Measurements from ENCODE around the gene HMGXB3.

HMGXB3 gene

DNA sequence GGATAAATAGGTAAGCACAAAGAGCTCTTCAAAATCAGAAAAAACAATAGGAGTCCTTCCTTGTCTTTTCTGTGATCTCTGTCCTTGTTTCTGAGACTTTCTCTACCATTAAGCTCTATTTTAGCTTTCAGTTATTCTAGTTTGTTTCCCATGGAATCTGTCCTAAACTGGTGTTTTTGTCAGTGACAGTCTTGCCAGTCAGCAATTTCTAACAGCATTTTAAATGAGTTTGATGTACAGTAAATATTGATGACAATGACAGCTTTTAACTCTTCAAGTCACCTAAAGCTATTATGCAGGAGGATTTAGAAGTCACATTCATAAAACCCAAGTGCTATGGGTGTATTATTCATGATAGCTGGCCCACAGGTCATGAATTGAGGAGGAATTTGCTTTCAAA lies 18.0 kb upstream of the HMGXB3 start:
- DNase-seq: no peak

DNA sequence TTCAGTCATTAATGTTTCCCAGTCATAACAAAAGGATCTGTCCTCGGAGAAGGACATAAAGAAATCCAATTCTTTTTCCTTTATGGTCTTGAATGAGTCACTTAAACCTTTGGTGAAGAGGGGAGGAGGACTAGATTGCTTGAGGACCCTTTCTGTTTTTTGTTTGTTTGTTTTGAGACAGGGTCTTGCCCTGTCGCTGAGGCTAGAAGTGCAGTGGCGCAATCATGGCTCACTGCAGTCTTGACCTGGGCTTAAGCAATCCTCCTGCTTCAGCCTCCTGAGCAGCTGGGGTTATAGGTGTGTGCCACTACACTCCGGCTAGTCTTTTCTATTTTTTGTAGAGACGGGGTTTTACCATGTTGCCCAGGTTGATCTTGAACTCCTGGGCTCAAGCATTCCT lies 12.4 kb upstream of the HMGXB3 start:
- DNase-seq: no peak

DNA sequence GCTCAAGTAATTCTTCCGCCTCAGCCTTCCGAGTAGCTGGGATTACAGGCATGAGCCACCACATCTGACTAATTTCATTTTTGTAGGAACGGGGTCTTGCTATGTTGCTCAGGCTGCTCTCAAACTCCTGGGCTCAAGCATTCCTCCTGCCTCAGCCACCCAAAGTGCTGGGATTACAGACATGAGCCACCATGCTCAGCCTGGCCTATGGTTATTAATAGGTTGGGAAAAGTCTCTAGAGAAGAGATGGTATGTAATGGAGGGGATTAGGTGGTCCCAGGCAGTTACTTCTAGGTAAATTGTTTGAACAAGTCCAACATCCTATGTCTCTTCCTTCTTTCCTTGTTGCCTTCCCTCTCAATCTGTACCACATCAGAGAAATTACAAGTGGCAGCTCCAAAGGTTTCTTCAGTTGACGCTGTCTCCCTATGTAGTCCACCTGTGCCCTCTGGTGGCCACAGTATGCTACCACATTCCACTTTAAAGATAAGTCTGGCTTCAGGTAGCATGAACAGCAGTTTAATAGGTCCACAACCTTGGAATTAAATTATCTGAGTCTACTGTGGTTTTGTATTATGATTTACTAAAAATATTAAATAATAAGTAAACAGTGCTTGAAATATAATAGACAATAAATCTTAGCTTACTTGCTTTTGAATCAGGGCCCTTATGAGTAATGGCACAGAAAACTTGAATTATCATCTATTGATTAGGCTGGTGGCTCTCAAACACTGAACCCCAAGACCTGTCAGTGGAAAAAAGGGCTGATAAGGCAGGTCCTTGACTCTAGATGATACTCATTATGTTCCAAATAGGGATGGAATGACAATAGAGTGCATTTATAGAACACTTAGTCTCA lies 9.8 kb upstream of the HMGXB3 start:
- peak; percentile 33 for DNase-seq

DNA sequence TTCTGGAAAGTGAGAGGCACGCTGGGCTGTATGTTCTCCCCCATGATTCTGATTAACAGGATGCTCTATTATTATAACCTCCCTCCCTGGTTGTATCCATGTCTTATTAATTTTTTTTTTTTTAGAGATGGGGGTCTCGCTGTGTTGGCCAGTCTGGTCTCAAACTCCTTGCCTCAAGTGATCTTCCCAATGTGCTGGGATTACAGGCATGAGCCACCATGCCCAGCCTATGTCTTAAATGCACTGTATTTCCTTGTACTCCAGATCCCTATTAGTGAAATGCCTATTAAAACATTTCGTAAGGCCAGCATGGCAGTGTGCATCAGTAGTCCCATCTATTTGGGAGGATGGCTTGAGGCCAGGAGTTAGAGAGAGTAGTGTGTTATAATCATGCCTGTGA lies 7.1 kb upstream of the HMGXB3 start:
- DNase-seq: no peak

DNA sequence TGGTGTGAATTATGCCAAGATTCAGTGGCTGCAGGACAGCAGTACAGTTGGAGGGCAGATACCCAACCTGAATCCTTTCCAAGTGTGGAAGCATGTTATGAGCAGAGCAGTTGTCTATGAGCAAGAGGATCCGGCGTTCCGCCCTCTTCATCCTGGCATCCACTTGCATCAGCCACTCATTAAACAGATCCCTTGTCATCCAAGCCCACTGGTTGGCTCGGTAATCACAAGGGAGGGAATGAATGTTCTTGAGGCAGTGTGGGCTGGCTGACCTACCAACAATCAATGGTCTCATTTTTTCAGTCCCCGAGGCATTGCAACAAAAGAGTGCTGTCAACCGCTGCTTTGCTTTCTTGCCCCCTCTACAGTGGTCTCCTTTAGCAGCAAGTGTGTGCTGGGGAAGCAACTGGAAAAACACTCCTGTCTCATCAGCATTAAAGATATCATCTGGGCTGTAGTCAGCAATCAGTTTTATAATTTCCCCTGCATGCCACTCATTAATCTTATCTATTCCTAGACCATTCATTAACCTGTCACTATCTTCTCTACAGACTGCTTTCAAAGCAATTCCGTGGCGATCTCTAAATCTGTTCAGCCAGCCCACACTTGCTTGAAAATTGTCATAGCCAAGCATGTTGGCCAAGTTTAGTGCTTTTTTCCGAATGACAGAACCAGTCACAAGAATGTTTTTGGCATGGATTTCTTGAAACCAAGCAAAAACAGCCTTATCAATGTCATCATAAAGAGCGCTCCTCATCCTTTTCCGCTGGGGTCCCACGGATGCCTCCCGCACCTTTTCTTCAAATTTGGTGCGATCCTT lies 4.9 kb upstream of the HMGXB3 start:
- no peak for DNase-seq

DNA sequence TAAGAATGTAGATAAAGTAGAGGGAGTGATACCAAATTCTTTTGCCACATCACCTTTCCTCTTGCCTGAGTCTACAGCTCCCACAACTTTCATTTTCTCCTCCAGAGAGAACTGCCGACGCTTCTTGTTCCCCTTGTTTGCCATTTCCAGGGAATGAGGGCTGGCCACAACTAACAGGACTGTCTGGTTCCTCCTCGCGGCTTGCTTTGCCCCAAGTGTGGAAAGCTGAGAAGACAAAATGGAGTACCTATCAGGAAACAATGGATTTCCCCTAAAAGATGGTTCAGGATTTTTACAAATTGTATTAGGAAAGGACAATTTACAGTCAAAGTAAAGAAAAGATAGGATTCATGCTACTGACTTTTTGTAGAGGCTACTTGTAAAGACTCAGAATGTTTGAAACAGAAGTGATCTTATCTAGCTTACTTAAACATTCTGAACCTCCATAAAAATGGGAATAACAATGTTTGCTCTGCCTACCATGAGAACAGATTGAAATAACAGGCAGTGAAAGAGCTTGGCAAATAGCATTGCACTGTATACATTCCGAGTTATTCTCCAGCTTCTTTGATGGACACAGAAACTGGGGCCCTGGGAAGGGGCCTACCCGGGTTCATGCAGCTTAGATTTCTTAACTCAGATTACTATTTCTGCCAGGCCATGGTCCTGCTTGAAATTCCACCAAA lies 4.2 kb upstream of the HMGXB3 start:
- no peak for DNase-seq

DNA sequence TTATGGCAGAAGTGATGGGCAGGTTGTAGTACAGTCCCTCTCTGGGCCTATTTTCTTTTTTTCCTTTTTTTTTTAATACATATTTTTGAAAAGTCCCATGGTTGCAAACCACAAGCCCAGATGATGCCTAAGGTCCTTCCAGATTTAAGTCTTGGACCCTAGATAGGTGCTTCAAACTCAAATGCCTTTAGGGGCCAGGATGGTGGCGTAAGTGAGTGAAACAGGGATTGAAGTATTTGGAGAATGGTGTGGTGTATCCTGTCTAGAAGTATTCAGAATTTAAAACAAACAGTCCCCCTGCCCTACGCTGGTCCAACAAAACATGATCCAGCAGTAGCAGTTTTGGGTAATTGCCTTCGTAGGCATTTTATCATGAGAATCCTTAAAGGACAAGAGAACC lies 2.3 kb upstream of the HMGXB3 start:
- no peak for DNase-seq

DNA sequence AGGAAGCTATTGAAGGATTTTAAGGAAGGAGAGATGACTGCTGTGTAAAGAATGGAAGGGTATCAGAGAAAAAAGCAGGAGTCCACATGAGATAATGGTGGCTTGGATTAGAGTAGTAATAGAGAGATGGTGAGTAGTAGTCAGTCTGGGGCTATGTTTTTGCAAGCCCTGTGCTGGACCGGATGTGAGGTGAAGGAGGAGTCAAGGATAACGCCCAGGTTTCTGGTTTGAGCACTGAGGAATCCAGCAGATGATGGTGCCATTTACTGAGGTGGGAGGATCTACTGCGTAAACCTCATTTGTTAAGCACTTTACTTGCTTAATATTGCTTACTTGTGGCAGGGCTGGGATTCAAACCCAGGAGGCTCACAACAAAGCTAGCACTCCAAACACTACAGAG lies 1.2 kb upstream of the HMGXB3 start:
- no peak for DNase-seq

DNA sequence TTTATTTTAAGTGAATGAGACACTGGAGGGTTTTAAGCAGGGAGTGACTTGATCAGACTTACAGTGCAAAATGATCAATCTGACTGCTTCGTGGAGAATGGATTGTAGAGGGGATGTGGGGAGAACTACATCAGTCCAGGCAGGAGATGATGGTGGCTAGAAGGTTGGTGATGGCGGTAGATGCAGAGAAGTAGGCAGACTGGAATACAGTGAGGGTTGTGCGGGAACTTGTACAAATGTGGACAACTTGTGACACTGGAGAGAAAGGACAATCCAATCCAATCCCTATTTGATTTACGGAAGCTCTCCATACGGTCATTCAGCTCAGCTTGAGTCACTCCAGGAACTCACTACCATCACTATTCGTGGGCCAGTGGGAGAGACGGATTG lies 678 bp upstream of the HMGXB3 start:
- DNase-seq: no peak

DNA sequence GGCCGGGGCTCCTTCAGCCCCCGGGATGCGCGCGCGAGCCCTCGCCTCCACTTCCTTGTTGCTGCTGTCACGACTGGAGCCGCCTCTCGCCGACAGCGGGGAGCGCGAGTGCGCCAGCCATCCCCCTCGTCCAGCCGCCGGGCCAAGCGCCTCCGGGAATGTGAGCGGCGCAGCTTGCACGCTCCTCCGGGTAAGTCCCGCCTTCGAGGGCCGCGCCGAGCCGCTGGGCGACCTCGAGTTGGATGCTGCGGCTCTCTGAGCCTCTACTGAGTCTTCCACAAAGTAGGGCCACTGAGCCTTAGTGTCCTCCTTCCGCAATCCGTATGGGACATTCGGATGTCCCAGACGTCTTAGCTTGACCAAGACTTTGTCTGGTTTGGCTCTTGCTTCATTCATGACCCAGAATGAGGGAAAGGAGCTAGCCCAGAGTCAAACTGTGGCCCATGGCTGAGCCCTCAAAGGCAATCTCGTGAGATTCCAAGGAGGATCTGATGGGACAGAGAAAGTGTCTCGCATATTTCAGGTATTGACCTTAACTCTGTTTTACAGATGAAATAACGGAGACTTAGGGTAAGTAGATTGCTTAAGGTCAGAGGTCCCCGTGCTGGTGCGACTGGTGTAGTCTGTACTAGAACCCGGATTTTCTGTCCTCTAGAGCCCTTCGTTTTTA lies 586 bp downstream of the HMGXB3 start:
- no peak for DNase-seq

DNA sequence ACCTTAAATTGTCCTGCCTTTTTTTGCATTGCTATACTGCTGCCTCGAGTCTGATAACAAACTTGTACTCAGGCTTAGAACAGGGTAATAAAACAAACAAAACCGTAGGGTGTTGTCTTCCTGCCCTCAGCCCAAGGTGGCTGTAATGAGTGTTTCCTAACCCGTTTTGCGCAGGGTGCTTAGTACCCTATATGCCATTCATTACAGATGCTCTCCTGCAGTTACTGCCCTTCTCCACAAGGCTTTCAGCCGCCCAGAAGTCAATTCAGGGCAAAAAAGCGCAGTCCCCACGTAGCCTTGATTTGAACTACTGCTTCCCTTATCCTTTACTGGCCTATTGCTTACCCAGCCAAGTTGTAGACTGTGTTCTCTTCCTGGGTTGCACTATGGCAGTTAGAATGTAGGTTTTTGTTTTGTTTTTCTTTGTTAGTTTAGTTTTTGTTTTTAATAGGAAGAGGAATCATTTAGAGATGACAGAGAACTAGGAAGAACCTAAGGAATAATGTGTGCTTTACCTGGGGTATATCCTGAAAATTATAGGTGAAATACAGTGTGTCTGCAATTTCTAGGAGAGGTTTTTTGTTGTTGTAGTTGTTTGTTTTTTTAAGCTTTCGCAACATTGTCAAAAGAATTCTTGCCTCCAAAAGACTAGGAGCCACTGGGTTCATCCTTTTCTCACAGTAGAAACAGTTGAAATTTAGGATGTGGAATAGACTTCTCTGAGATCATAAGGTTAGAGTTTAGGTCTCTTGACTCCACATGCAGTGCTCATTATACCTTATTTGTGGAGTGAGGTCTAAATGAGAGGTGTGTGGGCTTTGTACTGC lies 1.3 kb downstream of the HMGXB3 start:
- DNase-seq: peak; percentile 54

DNA sequence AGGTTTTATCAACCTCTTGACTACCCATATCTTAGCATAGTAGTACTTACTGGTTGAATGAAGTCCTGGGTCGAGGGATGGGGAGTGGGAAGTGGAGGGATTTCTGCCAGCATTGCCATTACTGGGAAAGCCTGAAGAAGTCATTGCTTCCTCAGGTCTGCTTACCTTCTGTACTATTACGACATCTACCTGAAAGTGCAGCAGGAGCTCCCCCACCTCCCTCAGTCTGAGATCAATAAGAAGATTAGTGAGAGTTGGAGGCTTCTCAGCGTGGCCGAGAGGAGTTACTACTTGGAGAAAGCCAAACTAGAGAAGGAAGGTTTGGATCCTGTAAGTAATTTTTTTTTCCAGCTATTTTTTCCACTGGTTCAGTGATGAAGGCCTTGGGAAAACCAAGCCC lies 5.8 kb downstream of the HMGXB3 start:
- no peak for DNase-seq

DNA sequence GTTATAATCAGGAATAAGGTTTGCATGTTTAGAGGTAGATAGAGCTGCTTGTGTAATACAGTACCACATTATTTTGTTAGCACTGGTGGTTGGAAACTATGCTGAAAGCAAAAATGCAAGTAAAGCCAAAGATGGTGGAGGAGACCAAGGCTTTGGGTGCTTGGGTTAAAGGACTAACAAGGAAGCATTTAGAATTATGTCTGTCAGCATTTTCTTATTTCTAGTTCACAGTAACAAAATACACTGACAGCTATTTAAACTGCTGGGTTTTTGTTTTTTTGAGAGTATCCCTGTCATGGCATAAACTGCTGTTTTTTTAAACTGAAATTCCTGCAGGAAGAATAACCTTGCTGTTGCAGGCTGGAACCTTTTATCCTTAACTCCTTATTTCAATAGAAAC lies 6.5 kb downstream of the HMGXB3 start:
- no peak for DNase-seq

DNA sequence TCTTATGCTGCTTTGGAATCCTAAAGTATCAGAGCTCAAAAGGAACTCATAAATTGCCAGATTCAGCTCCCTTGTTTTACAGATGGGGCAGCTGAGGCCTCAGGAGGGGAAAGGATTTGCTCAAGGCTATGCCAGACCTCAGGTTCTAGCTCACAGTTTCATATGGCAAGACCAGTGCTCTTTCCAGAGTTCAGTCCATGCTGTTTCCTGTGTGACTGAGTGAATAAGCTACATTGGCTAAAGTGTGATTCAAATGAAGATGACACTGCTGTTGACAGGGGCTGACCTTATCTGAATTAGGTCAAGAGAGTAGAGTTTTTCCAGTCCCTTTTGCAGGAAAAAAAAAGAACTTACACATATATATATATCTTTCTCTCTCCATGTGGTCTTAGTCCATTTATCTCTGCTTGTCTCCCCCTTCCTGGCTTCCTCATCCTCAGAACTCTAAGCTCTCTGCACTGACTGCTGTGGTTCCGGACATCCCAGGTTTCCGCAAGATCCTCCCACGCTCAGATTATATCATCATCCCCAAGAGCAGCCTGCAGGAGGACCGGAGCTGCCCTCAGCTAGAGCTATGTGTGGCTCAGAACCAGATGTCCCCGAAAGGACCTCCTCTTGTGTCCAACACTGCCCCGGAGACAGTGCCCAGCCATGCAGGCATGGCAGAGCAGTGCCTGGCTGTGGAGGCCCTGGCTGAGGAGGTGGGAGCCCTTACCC lies 9.3 kb downstream of the HMGXB3 start:
- DNase-seq: no peak

DNA sequence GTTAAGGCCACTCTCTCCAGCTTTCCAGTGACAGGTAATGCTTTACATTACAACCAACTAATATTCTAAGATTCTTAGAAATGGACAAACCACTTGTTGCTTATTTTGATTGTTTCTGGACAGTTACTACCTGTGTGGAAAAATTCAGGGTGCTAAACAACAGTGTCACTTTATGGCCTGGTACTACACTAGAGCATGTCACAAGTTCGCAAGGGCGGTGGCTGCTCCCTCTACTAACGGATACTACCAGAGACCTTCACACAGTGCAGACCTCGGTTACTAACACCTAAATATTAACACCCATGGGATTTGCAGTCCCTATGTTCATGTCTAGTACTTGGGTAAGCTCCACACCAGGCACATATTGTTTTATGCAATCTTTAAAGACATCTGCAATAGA lies 13.4 kb downstream of the HMGXB3 start:
- no peak for DNase-seq

DNA sequence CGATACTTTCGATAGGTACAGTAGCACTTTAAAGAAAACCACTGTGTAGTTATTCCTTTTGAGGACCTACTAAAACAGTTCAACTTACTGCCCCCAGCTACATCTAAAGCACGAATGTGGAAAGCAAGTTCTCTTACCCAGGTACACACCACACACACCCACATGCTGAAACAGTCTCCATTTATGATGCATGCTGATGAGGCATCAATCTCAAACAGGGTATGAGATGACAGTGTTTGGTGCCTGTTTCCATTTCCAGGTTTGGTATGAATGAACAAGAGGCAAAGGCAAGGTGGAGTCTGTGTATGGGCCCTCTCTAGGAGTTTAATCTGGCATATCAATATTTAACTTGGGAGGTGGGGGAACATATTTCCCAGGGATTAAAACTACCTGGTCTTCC lies 13.9 kb downstream of the HMGXB3 start:
- DNase-seq: no peak

DNA sequence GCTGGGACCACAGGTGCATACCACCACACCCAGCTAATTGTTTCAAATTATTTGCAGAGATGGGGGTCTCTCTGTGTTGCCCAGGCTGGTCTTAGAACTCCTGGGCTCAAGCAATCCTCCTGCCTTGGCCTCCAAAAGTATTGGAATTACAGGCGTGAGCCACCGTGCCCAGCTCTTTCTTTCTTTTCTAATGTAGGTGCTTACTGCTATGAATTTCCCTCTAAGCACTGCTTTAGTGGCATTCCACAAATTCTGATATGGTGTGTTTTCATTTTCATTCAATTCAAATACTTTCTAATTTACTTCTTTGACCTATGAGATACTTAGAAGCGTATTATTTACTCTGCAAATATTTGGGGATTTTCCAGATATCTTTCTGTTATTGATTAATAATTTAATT lies 14.9 kb downstream of the HMGXB3 start:
- no peak for DNase-seq

DNA sequence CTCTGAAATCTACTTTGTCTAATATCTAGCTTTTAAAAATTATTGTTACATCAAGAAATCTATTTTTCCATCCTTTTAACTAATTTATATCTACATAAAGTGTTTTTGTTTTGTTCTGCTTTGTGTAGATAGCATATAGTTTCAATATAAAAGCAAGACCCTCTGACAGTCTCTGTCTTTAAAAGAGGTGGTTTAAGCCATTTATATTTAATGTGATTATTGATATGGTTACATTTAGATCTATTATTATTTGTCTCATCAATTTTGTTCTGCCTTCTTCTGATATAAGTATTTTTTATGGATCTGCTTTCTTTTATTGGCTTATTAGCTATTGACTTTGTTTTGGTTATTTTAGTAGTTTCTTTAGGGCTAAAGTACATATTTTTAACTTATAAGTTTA lies 16.0 kb downstream of the HMGXB3 start:
- no peak for DNase-seq

DNA sequence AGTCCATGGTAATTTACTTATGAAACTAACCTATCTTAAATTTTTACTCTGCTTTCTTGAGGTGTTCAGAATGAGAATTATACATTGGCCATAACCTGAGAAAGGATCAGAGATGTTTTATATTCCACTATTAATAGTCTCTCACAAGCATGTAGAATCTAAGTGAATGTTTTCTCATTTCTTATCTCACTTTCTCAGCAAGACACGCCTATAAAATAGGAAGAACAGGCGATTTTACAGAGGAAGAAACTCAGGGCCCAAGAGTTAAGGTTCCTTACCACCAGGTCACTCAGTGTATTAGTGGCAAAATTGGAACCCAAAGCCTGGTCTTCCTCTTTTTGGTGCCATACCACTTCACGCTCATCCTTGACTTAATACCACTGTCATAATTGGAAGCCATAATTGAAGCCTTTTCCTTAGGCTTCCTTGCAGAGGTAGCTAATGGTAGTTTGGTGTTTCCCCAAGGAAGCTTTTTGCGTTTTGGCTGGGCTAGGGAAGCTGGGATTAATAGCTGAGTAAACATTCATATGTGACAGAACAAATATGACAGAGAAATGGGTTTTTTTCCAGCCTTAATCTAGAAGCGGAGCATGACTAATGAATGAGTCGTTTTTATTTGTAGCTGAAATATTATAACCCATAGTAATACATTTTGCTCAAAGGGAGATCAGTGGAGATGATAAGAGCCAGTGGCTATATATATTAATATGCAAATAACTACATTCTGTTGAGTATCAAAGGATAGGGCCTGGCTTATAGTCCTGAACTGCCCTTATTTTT lies 16.9 kb downstream of the HMGXB3 start:
- no peak for DNase-seq

DNA sequence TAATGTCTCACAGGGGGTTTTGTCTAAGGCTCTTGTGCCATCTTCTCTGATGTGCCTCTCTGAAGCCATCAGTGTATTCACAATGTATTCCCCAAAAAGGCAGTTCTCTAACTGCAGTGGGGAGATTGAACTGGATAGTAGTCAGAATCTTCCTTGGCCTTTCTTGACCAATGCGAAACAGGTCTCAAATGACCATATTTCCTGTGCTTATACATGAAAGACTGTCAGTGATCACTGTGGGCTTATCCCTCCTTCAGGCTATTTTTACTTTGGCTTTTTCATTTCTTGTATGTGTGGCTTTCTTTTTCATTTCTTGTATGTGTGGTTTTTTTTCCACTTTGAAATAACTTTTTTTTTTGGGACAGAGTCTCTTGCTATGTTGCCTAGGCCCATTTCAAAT lies 19.7 kb downstream of the HMGXB3 start:
- DNase-seq: no peak

All from NCI-H526 treated with DMSO at 0.1 percent for 48 hours (cell line).